NCI-H1417 (cell line): Measurements from ENCODE around the gene ECI1.
A peak's percentile ranks its signal among the peaks of the same experiment; 100 is the strongest.
"Not testable (repeated sequence)": the region's sequence is repeated elsewhere in the genome, so short reads cannot be mapped to it uniquely, and the experiment has no call there.

Experiments used
- DNase-seq, 3 experiments: peaks; one replicate each; lab custom pipeline; 2025; lab: John Stamatoyannopoulos, UW

Gene ECI1

GRCh38 chr16:2253293-2253692 is 1.9 kb upstream of the ECI1 start:
- DNase-seq: no peak

GRCh38 chr16:2252806-2253148 is 1.4 kb upstream of the ECI1 start:
- DNase-seq: no peak

- DNase-seq: peak in 1 of 3 experiments; percentile 72
These were observed 613 bp downstream of the ECI1 start for GRCh38 chr16:2250652-2251295.

DNA sequence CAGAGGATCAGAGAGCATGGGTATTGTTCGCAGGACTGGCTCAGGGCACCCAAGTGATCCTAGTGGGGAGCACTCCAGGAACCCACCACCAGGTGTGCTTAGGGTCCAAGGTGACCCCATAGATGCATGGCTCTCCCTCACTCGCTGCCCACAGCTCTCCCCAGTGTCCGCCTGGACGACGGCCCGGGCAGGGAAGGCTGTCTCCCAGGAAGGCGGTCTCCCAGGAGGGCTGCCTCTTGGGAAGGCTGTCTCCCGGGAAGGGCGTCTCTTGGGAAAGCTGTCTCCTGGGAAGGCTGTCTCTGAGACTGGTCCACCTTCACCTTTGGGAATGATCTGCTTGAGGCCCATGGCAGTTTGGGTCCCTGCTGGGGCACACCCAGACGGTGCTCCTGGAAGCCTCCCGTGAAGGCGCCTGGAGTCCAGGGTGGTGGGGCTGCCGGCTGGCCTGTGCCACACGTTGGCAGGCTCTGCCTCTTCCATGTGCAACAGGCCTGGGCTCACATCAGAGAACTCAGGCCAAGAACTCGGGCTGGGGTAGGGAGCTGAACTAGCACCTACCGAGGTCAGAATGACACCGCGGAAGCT is 5.0 kb downstream of the ECI1 start:
- DNase-seq: no peak

DNA sequence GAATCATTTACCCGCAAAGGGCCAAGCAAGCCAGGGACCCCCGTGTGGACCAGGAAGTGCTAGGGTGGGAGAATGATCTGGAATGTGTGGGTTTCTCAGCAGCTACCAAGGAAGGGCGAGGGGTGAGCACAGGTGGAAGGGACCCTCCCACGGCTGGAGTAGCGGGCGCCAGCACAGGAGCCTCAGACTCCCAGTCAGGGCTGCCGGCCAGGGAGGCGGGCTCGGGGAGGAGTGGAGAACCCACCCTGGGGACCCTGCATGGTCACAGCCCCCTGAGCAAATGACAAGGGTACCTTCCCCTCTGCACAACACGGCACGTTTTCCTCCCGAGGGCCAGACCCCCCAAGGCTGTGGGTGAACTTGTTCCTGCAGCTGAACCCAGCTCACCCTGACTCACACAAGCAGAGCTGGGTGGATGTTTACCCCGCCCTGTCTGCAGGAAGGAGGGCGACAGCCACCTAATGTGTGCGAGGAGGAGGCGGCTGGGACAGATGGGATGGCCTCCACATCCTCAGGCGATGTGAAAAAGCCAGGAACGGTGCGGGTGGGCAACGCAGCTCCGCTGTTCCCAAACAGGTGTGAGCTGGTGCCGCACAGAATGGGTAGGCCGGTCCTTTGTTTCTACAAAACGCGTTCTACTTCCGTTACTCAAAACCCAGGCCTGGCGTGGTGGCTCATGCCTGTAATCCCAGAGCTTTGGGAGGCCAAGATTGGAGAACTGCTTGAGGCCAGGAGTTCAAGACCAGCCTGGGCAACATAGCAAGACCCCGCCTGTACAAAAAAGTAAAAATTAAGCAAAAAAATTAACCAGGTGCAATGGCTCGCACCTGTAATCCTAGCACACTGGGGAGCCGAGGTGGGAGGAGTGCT is 6.2 kb downstream of the ECI1 start:
- DNase-seq: no peak

DNA sequence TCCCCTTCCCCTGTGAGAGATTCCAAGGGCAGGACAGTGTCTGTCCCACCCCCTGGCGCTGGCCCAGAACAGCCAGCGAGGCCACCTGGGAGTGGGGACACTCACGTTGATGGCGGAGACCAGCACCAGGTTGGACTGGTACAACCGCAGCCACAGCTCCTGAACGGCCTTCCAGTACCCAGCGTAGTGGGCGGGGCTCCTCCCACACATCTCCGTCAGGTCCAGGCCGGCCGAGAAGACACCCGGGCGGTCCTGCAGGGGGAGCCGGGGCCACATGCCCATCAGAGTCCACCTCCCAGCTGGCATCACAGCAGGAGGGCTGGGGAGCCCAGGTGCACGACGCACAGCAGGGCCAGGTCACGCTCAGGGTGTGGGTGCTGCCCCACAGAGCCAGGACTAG is 7.1 kb downstream of the ECI1 start:
- DNase-seq: peak in 1 of 3 experiments; percentile 29

DNA sequence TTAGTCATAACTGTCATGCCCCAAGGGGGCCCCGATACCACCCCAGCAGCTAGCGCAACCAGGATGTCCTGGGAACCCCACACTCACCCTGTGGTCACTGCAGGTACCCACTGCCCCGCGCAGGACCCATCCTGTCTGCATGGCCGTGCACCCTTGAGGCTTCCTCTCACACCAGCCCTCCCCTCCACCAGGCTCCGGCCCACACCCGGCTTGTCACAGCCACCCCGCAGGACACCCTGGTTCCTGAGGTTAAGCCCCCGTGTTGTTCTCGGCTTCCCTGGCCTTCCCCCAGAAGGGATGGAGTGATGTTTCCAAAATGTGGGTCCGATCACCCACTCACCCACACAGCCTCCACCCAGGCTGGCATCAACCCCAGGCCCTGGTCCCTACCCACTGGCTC is 7.6 kb downstream of the ECI1 start:
- no peak for DNase-seq

- DNase-seq: no peak
These were observed 8.3 kb downstream of the ECI1 start for GRCh38 chr16:2243031-2243528.

GRCh38 chr16:2242598-2242997 is 8.8 kb downstream of the ECI1 start:
- no peak for DNase-seq

GRCh38 chr16:2240331-2240730 is 11.1 kb downstream of the ECI1 start:
- not testable (repeated sequence) for DNase-seq

DNA sequence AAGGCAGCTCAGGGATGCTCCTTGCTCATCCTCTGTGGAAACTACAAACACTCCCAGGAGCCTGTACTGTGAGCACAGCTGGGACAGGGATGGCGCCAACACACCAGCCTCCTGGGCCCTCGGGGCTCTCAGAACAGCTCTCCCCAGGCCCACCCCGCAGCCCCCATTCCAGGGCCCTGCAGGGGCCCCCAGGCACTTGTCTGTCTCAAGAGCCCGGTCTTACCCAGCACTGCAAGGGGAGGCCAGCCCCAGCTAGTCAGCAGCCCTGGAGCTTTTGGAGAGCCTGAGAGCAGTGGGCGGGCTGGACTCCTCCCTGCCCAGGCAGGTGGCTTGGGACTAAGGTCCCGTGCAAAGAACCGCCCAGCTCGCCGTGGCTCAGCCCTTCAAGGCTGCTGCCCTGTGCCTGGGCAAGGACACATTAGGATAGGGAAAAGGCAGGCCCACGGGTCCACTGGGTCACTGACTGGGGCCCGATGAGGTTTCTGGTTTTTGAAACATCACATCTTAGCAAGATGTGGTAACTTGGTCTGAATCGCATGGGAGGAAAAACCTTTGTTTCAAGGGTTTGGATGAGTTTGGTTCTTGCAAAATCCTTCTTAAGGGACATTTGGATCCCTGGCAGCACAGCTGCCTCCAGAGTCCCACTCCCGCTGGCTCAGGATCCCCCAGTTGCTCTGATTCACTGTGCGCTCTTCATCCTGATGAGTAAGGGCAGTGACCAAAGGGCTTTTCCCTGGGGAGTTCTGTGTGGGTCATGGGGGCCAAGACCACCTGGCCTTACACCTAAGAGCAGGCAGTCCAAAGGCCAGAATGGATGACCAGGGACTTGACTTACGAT is 12.3 kb downstream of the ECI1 start:
- DNase-seq: peak in 1 of 3 experiments; percentile 69

DNA sequence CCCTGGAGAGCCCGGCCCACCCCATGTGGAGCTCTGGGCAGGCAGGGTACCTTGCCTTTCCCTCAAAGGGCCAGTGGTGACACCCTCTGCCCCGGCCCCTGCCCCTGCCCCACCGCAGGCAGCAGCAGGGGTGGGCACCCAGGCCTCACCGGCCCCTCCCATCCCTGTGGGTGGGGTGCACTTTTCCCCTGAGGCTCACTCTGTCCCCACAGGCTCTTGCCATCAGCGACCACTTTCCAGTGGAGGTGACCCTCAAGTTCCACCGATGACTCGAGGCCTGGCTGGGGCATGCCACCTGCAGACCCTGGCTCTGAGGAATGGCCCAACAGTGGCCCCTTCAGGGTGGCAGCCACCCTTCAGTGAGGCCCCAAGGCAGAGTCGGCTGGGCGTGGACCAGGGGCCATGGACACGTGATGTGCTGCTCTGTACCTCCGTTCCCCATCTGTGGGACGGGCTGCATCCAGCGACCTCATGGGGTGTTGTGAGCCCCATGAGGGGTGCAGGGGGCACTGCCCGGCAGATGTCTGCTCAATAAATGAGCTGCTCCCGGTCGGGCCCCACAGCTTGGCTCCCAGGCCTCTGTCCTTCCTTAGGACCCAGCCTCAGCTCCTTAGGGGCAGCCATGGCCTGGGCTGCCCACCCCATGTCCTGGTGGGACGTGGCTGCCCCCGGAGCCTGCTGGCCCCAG is 13.1 kb downstream of the ECI1 start:
- no peak for DNase-seq

DNA sequence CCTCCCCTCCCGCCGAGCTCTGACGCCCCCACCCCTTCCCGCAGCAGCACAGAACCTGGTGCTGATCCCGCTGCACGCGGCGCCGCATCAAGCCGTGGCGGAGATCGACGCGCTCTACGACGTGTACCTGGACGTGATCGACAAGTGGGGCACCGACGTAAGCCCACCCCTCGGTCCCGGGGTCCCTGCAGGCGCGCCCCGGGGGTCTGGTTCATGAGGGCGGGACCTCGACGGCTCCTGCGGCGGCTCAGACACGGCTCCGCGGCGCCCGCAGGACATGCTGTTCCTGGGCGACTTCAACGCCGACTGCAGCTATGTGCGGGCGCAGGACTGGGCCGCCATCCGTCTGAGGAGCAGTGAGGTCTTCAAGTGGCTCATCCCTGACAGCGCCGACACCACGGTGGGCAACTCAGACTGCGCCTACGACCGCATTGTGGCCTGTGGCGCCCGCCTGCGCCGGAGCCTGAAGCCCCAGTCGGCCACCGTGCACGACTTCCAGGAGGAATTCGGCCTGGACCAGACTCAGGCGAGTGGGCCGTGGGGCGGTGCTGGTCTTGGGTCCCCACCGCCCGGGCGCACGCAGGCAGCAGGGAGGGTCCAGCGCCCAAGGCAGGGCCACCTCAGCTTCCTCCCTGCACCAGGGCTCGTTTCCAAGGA is 13.8 kb downstream of the ECI1 start:
- no peak for DNase-seq

DNA sequence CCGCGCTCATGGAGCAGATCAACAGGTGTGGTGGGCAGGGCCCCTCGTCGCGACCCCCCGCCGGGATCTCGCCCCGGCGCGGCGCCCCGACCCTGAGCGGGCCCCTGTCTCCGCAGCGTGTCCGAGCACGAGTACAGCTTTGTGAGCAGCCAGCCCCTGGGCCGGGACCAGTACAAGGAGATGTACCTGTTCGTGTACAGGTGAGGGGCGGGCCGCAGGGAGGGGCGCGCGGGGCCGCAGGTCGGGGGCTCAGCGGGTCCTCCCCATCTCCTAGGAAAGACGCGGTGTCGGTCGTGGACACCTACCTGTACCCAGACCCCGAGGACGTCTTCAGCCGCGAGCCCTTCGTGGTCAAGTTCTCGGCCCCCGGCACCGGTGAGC is 14.3 kb downstream of the ECI1 start:
- DNase-seq: no peak

- no peak for DNase-seq
These were observed 14.9 kb downstream of the ECI1 start, which contains the start of gene DNASE1L2 for GRCh38 chr16:2236337-2237101. DNASE1L2 (plus strand) TSS chr16:2236444; CDS start chr16:2236817, 373 bp downstream.

GRCh38 chr16:2235695-2236336 is 15.6 kb downstream of the ECI1 start:
- DNase-seq: peak in 1 of 3 experiments; percentile 21

- DNase-seq: no peak
These were observed 16.1 kb downstream of the ECI1 start for GRCh38 chr16:2235234-2235651.

GRCh38 chr16:2234813-2235170 is 16.6 kb downstream of the ECI1 start:
- DNase-seq: no peak
